H9 (cell line): ENCODE data around the gene ABI3. TPM values are rescaled to one million over a fixed set of nuclear protein-coding genes. Genes with fewer than 3 reads are reported as not detected.

ENCODE experiments used
- DNase-seq: peaks from one replicate; pipeline ENCODE4 v3.0.0-alpha.2; 2017
- H2AFZ ChIP-seq: one replicate; pipeline ENCODE4 v1.6.1; 2013; ENCODE audit warnings: mild to moderate bottlenecking, low read length, control low read depth, moderate library complexity
- H2AK5ac ChIP-seq: 2 replicates; pipeline ENCODE4 v1.6.1; 2013; ENCODE audit warnings: low read length, control low read depth, mixed read lengths; ENCODE audit not compliant: insufficient read length
- H2BK120ac ChIP-seq: one replicate; pipeline ENCODE4 v1.6.1; 2013; ENCODE audit warnings: low read depth, mild to moderate bottlenecking, low read length, control low read depth, inconsistent platforms; ENCODE audit not compliant: poor library complexity, severe bottlenecking
- H2BK12ac ChIP-seq: 2 replicates; pipeline ENCODE4 v1.6.1; 2013; ENCODE audit warnings: low read length, control low read depth, mixed read lengths, low read depth; ENCODE audit not compliant: insufficient read length
- H2BK15ac ChIP-seq: 2 replicates; pipeline ENCODE4 v1.6.1; 2013; ENCODE audit warnings: low read depth, low read length, control low read depth
- H2BK20ac ChIP-seq: one replicate; pipeline ENCODE4 v1.6.1; 2013; ENCODE audit warnings: low read depth, mild to moderate bottlenecking, low read length, control low read depth, inconsistent platforms; ENCODE audit not compliant: poor library complexity, severe bottlenecking
- H2BK5ac ChIP-seq: 2 replicates; pipeline ENCODE4 v1.6.1; 2013; ENCODE audit warnings: low read length, control low read depth, mixed read lengths; ENCODE audit not compliant: insufficient read length
- H3K14ac ChIP-seq: 2 replicates; pipeline ENCODE4 v1.6.1; 2013; ENCODE audit warnings: low read length, control low read depth; ENCODE audit not compliant: insufficient read depth
- H3K18ac ChIP-seq: 2 replicates; pipeline ENCODE4 v1.6.1; 2013; ENCODE audit warnings: low read depth, mild to moderate bottlenecking, mixed read lengths, low read length, control low read depth; ENCODE audit not compliant: insufficient read length
- H3K23ac ChIP-seq: 2 replicates; pipeline ENCODE4 v1.6.1; 2013; ENCODE audit warnings: low read length, control low read depth, mixed read lengths, low read depth; ENCODE audit not compliant: insufficient read length
- H3K23me2 ChIP-seq: 2 replicates; pipeline ENCODE4 v1.6.1; 2013; ENCODE audit warnings: low read depth, mild to moderate bottlenecking, mixed read lengths, low read length, control low read depth; ENCODE audit not compliant: insufficient read length, poor library complexity, severe bottlenecking
- H3K27ac ChIP-seq: 2 replicates; pipeline ENCODE4 v1.5.1; 2013; ENCODE audit warnings: low read length, control low read depth, mixed read lengths, low read depth; ENCODE audit not compliant: insufficient read length
- H3K27me3 ChIP-seq: 2 replicates; pipeline ENCODE4 v1.6.1; 2013; ENCODE audit warnings: low read length, control low read depth, inconsistent platforms; ENCODE audit not compliant: insufficient read depth
- H3K4ac ChIP-seq: 2 replicates; pipeline ENCODE4 v1.6.1; 2013; ENCODE audit warnings: low read depth, mild to moderate bottlenecking, control low read depth, inconsistent platforms, low read length, moderate library complexity
- H3K4me1 ChIP-seq: 2 replicates; pipeline ENCODE4 v1.6.1; 2013; ENCODE audit warnings: low read length, control low read depth, inconsistent platforms; ENCODE audit not compliant: insufficient read depth
- H3K4me2 ChIP-seq: 2 replicates; pipeline ENCODE4 v1.6.1; 2013; ENCODE audit warnings: low read length, control low read depth, mixed read lengths; ENCODE audit not compliant: insufficient read length, insufficient read depth
- H3K56ac ChIP-seq: 2 replicates; pipeline ENCODE4 v1.6.1; 2013; ENCODE audit warnings: low read depth, mild to moderate bottlenecking, mixed read lengths, low read length, control low read depth; ENCODE audit not compliant: insufficient read length
- H3K79me1 ChIP-seq: 2 replicates; pipeline ENCODE4 v1.6.1; 2013; ENCODE audit warnings: low read depth, mild to moderate bottlenecking, moderate library complexity, low read length, control low read depth, inconsistent platforms; ENCODE audit not compliant: insufficient read depth, poor library complexity, severe bottlenecking
- H3K79me2 ChIP-seq: 2 replicates; pipeline ENCODE4 v1.6.1; 2013; ENCODE audit warnings: low read length, control low read depth, inconsistent platforms; ENCODE audit not compliant: insufficient read depth
- H3K9ac ChIP-seq: 2 replicates; pipeline ENCODE4 v1.6.1; 2013; ENCODE audit warnings: low read length, control low read depth, mixed read lengths; ENCODE audit not compliant: insufficient read length; ENCODE audit errors: extremely low read depth
- H3K9me3 ChIP-seq: one replicate; pipeline ENCODE4 v1.6.1; 2013; ENCODE audit warnings: low read depth, low read length, inconsistent platforms; ENCODE audit not compliant: control insufficient read depth
- H3T11ph ChIP-seq: one replicate; pipeline ENCODE4 v1.6.1; 2013; ENCODE audit warnings: mild to moderate bottlenecking, low read length, control low read depth, inconsistent platforms
- H4K20me1 ChIP-seq: one replicate; pipeline ENCODE4 v1.6.1; 2013; ENCODE audit not compliant: control insufficient read depth, insufficient read length, insufficient read depth
- H4K5ac ChIP-seq: 2 replicates; pipeline ENCODE4 v1.6.1; 2013; ENCODE audit warnings: low read depth, mild to moderate bottlenecking, mixed read lengths, low read length, control low read depth; ENCODE audit not compliant: insufficient read length
- H4K8ac ChIP-seq: replicated peaks from 2 replicates; pipeline ENCODE4 v1.6.1; 2013; ENCODE audit warnings: low read length, control low read depth, mixed read lengths, low read depth; ENCODE audit not compliant: insufficient read length
- H4K91ac ChIP-seq: 2 replicates; pipeline ENCODE4 v1.6.1; 2013; ENCODE audit warnings: low read depth, mild to moderate bottlenecking, moderate library complexity, mixed read lengths, low read length, control low read depth; ENCODE audit not compliant: insufficient read length
- H3K27ac Mint-ChIP-seq, 3 experiments: 2 replicates in 2 of 3; 3 replicates in 1 of 3; pipeline ENCODE4 v1.8.0; 2020 to 2021; ENCODE audit warnings: mixed read lengths in 3 of 3, mild to moderate bottlenecking in 1 of 3, moderate library complexity in 1 of 3
- H3K27me3 Mint-ChIP-seq: 2 replicates; pipeline ENCODE4 v1.8.0; 2021; ENCODE audit warnings: low read depth, mild to moderate bottlenecking, moderate library complexity, mixed read lengths
- H3K36me3 Mint-ChIP-seq, 3 experiments: 2 replicates in 2 of 3; 3 replicates in 1 of 3; pipeline ENCODE4 v1.8.0; 2020 to 2021; ENCODE audit warnings: low read depth in 3 of 3, mixed read lengths in 3 of 3; ENCODE audit not compliant: insufficient read depth in 1 of 3
- H3K4me1 Mint-ChIP-seq, 2 experiments: 2 replicates each; pipeline ENCODE4 v1.8.0; 2020; ENCODE audit warnings: mixed read lengths in 2 of 2
- H3K4me3 Mint-ChIP-seq, 2 experiments: 2 replicates in 1 of 2; 3 replicates in 1 of 2; pipeline ENCODE4 v1.8.0; 2020 to 2021; ENCODE audit warnings: mild to moderate bottlenecking in 2 of 2, mixed read lengths in 2 of 2, moderate library complexity in 1 of 2
- H3K9me3 Mint-ChIP-seq, 2 experiments: 2 replicates in 1 of 2; 3 replicates in 1 of 2; pipeline ENCODE4 v1.8.0; 2020; ENCODE audit warnings: mild to moderate bottlenecking in 2 of 2, mixed read lengths in 2 of 2, moderate library complexity in 1 of 2
- CTCF ChIP-seq: fragments of 200-600 bp; sonication (generic); conservative IDR thresholded peaks from 3 replicates; pipeline ENCODE4 v1.8.0; 2021; ENCODE audit warnings: antibody characterized with exemption, mild to moderate bottlenecking
- WGBS: extraction: QIAGEN DNeasy Blood & Tissue Kit; methylation state at CpG from one replicate; pipeline ENCODE4 v1.1.7; 2013; ENCODE audit warnings: missing lambda C conversion rate, low lambda C conversion rate, mixed read lengths; ENCODE audit not compliant: insufficient read length; ENCODE audit errors: extremely low coverage; 5-methylcytosine and 5-hydroxymethylcytosine counted together
- total RNA-seq: library from RNA; stranded (reverse); gene quantifications from 2 replicates; pipeline ENCODE4 v1.2.1, GENCODE V29; 2021

ABI3 gene
- total RNA-seq, 1 experiment from 2014 or later: 2.1 TPM

- Histone ChIP-seq H4K5ac (no peak overlapping the region), H2AK5ac (no peak overlapping the region), H3K23ac (no peak overlapping the region), H3K4me1 (no peaks in the 10 kb centered on the region), H3K79me1 (no peaks in the 10 kb centered on the region), H3K79me2 (no peaks in the 10 kb centered on the region), H3K56ac (no peak overlapping the region), H3T11ph (no peak overlapping the region), H3K9ac (no peak overlapping the region), H3K23me2 (no peaks in the 10 kb centered on the region), H4K91ac (no peak overlapping the region), H4K8ac (no peak overlapping the region), H2BK15ac (no peak overlapping the region), H3K14ac (no peak overlapping the region; the same call in 1 of the 2 replicates), H2BK20ac (no peak overlapping the region), H2BK5ac (no peak overlapping the region), H3K9me3 (no peaks in the 10 kb centered on the region), H2BK12ac (no peak overlapping the region), H2BK120ac (no peak overlapping the region), H3K18ac (no peak overlapping the region), H3K27me3 (no peaks in the 10 kb centered on the region), H3K4ac (no peak overlapping the region), H2AFZ (no peak overlapping the region), H4K20me1 (no peaks in the 10 kb centered on the region), H3K27ac (no peak overlapping the region), H3K4me2 (no peak overlapping the region)
- Mint-ChIP-seq H3K4me1 (peaks cover 2 to 5% of the 10 kb centered on the region in 2 experiments; a peak in 2 of 4 replicates), H3K36me3 (no peaks in the 10 kb centered on the region), H3K9me3 (no peaks in the 10 kb centered on the region; a peak in 1 of 5 replicates), H3K4me3 (no peak overlapping the region), H3K27me3 (peaks cover 2% of the 10 kb centered on the region), H3K27ac (no peak overlapping the region)
- WGBS: no CpG with 5 or more reads among the region's 4 CpGs
- DNase-seq: no peak
- TF ChIP-seq CTCF: no peak
Measured at GRCh38 chr17:49244839-49245238, 34.3 kb downstream of the ABI3 start.
